ENCODE data around the gene UBQLN3.

UBQLN3 gene

DNA sequence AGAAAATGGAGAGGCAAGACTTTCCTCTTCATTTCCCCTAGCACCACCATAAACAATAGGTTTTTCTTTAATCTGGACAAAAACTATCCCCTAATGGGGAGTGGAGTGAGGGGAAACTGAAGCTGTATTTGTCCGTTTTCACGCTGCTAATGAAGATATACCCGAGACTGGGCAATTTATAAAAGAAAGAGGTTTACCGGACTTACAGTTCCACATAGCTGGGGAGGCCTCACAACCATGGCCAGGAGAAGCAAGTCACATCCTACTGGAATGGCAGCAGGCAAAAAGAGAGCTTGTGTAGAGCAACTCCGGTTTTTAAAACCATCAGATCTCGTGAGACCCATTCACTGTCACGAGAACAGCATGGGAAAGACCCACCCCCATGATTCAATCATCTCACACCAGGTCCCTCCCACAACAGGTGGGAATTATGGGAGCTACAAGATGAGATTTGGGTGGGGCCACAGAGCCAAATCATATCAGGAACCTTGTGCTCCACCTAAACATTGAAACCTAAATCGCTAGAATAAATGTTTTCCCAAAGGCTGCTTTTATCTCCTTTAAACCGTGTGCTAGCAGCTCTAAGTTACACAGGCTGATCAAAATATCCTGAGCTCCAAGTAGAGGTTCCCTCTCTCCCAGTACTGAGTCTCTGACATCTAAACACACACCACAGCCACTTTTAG is 4.3 kb downstream of the UBQLN3 start:
- DNase-seq (ENCODE audit: low spot score) = no peak

DNA sequence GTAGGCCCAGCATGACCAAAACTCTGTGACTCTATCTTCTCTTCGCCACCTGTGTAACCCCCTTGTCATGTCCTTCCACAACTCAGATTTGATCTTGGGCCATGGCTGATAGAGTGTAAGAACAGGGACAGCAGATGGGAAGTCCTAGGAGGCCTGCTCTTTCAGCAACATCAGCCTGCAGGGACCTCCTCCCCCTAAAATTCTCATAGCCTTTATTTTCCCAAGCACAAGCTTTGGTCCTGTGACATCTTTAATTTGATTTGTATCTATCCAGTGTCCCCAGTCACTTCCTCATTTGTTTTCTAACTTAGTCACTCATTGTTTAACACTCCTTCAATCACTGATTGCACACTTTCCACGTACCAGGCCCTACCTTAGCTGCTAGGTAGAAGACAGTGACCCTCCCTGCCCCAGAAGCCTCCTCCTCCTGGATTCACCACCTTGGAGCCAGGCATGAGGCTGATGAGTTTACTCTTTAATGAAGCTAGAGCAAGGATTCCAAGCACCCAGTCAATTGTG is 5.3 kb downstream of the UBQLN3 start:
- DNase-seq (ENCODE audit: low spot score) = no peak

DNA sequence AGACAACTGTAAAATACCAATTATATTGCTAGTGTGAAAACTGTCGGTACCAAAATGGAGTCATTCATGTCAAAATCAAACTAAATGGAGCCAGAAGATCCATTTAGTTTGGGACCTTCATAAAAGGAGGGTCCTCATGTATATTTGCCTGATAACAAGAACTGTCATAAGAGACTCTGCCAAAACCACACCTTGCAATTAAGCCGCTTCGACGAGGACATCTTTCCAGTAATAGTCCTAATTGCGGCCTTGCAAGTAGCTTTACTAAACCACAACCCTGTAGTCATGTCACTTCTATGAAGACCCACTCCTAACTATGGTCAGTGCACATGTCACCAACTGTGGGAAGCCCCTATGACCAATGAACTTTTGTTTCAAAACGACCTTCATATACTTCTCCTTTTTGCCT is 9.4 kb downstream of the UBQLN3 start:
- no peak for DNase-seq (ENCODE audit: low spot score)

DNA sequence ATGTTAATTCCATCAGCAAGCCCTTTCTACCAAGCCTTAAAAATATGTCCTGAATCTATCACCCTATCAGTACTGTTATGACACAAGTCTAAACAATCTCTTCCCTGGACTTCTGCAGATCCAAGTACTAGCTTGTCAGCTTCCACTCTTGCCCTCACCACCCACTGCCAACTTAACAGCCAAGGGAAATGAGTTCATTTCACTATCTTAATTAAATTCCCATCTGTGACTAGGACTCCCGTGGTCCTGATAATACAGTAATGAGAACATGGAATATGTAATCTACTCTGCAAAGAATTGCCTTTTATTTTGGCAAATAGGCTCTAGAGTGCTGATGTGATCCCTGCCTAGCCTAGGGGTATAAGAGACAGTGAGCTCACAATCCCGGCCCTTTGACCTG is 10.1 kb downstream of the UBQLN3 start:
- no peak for DNase-seq (ENCODE audit: low spot score)

DNA sequence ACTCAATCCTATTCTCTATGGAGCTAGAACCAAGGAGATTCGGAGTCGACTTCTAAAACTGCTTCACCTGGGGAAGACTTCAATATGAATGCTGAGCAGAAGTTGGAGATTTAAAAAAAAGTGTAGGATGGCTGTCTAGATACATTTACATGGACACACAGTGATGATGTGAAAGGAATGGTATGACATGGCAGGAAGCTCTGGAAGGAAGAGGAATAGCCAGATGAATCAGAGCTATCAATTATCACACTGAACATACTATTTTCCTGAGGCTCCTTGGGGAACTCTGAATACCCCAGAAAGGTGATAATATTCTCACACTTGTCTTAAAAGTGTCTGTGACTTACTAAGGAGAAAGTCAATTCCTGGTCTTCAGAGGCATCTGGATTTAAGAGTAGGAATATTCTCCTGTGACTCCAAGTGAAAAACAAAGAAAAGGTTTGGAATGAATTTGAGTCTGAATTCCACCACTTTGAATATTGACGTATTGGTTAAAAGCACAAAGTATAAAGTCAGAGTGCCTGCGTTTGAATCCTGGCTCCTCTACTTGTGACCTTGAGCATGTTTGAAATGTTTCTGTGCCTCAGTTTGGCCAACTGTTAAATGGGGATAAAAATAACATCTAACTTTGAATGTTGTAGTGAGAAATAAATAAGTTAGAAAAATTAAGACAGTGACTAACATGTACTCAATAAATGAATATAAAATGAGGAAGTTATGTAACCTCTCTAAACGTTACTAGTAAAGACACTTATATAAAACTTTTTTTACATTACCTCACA is 20.0 kb downstream of the UBQLN3 start:
- DNase-seq (ENCODE audit: low spot score) = no peak

DNA sequence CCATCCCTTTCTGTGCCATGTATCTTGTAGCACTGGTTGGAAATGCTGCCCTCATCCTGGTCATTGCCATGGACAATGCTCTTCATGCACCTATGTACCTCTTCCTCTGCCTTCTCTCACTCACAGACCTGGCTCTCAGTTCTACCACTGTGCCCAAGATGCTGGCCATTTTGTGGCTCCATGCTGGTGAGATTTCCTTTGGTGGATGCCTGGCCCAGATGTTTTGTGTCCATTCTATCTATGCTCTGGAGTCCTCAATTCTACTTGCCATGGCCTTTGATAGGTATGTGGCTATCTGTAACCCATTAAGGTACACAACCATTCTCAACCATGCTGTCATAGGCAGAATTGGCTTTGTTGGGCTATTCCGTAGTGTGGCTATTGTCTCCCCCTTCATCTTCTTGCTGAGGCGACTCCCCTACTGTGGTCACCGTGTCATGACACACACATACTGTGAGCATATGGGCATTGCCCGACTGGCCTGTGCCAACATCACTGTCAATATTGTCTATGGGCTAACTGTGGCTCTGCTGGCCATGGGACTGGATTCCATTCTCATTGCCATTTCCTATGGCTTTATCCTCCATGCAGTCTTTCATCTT is 20.9 kb downstream of the UBQLN3 start:
- no peak for DNase-seq (ENCODE audit: low spot score)

DNA sequence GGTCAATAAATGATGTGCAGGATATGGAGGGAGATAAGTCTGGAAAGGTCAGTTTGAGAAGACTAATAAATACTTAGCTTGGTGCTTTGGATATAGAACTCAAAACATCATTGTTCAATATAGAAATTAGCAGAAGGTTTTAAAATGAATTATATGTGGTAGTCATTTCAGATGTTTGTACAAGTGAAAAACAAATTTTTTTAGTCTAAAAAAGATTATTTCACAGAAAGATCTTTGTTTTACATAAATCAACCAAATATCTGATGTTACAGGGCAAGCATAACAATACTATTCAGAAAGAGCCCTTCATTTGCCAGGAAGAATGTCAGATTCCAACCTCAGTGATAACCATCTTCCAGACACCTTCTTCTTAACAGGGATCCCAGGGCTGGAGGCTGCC is 21.4 kb downstream of the UBQLN3 start, which contains the start of gene OR52D1:
OR52D1 (plus strand) TSS at position 301 of the 400 bp plus-strand sequence; CDS start at position 323, 22 bp downstream.
- no peak for DNase-seq (ENCODE audit: low spot score)

- DNase-seq (ENCODE audit: low spot score) = no peak
These were observed 23.3 kb downstream of the UBQLN3 start for GRCh38 chr11:5486421-5486820.

DNA sequence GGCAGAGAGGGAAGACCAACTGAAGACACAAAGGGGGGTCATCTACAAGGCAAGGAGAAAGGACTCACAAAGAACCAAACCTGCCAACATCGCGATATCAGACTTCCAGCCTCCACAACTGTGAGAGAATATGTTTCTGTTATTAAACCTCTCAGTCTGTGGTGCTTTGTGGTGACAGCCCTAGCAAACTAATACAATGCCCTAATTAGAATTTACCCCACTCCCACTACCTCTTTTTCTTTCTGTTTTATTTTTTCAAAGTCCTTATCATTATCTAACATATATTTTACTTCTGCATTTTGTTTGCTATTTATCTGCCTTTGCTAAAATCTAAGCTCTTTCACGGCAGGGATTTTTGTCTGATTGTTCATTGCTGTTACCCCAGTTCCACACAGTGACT is 23.8 kb downstream of the UBQLN3 start:
- no peak for DNase-seq (ENCODE audit: low spot score)

DNA sequence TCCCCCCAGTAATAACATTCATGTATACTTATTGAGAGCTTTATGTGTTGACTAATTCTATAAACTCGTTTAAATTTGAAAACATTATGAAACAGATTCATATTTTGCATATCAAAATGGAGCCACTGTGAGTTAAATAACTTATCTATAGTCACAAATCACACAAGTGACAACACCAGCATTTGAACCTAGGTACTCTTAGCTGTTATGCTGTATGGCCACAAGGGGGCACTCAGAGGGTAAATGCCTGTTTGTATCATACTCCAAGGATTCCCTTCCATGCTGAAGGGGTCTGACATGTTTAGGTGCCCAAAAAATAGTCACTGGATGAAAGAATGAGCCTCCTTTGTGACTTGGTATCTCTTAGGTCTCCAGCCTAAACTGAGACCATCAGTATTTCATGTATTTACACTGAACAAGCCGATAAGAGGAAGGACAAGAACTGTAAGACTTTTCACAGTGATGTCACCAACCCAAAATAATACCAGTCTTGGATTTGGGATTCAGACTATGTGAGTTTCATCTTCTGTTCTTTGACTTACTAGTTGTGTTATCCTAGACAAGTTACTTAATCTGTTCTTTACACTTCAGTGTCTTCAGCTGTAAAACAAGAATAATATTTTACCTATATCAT is 33.5 kb downstream of the UBQLN3 start:
- peak; percentile 46 for DNase-seq (ENCODE audit: low spot score)

DNA sequence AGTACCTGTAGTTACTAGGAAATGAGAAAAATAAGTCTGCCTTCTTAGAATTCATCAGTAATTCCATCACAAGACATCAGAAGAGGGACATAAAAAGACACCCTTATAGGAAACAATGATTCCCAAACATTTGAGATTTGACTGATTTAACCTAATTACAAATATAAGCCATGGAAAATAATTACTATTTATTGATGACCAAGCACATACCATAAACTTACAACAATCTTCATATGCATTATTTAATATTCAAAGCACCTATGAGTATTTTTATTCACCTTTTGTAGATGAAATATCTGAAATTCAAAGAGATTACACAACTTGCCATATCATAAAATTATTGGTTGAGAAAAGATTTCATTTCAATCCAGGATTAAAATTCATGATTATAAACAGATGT is 35.8 kb downstream of the UBQLN3 start:
- DNase-seq (ENCODE audit: low spot score) = no peak

DNA sequence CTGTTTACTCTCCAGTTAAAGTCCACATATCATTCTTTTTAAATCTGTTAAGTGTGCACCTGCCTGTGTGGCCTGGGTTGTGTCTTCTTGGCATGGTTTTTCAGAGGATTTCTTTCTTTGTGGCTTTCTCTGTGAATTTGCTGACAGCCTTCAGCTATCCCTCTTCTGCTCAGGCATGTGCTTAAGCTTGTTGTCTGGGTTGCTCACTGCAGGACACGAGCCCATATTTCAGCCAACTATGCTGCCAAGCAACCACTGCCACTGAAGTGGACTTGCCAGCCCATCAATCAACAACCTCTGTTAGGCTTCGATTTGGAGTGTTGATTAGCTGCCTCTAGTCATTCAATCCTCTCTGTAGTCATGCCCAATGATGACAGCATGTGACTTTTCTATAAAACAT is 42.2 kb downstream of the UBQLN3 start:
- no peak for DNase-seq (ENCODE audit: low spot score)

DNA sequence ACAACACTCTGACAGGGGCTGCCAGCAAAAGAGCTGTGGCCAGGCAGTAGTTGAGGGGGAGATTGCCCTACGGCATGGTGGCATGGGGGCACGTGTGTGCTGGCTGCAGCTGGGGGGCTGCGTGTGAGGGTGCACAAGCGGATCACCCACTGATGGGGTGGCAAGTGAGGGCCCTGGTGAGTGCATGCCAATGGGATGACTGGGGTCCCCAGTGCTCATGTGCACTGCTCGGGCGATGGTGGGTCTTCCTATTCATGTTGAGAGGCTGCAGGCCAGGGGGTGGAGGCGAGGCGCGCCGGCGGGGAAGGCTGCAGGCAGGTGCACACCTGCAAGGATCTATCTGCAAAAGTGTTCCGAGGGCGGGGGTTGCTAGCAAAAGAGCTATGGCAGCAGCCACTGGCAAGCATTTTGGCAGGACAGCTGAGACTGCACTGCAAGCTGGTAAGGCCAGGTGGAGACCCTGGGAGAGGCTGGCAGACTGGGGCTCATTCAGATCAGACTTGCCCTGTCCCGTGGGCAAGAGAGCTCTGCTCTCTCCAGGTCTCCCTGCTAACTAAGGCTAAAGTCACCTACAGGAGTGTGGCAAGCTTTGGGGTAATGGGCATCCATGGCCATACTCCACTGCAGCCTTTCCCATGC is 48.7 kb downstream of the UBQLN3 start:
- DNase-seq (ENCODE audit: low spot score) = no peak

Data from SW480 (cell line).